Activated CD4-positive, alpha-beta memory T cell treated with anti-CD3 and anti-CD28 coated beads, Interleukin-2, amount 10 ng/mL, durations not matched to agents 7 days and 5 days (primary cell): ENCODE data around the gene DENND4C. TPM values are rescaled to one million over a fixed set of nuclear protein-coding genes. Genes with fewer than 3 reads are reported as not detected.
"Not testable (repeated sequence)": the region's sequence is repeated elsewhere in the genome, so short reads cannot be mapped to it uniquely, and the experiment has no call there.

Experiments
- CTCF ChIA-PET: fragments of 350-600 bp; sonication (Branson Sonifier 250); formaldehyde crosslinking; loops from one replicate; lab custom pipeline; 2021; ENCODE audit warnings: antibody characterized with exemption, inconsistent platforms; lab: Charles Lee
- POLR2A ChIA-PET: fragments of 350-600 bp; sonication (Branson Sonifier 250); formaldehyde crosslinking; loops from one replicate; lab custom pipeline; 2021; ENCODE audit warnings: antibody characterized with exemption; lab: Charles Lee
- DNase-seq: peaks from one replicate; pipeline ENCODE4 v3.0.0-alpha.2; 2020
- H3K27ac Mint-ChIP-seq: one replicate; pipeline ENCODE4 v1.8.0; 2021; ENCODE audit warnings: mild to moderate bottlenecking, mixed read lengths
- H3K27me3 Mint-ChIP-seq: one replicate; pipeline ENCODE4 v1.8.0; 2021; ENCODE audit warnings: mixed read lengths
- H3K36me3 Mint-ChIP-seq: one replicate; pipeline ENCODE4 v1.8.0; 2021; ENCODE audit warnings: low read depth, mixed read lengths
- H3K4me1 Mint-ChIP-seq: one replicate; pipeline ENCODE4 v1.8.0; 2021; ENCODE audit warnings: mixed read lengths
- H3K4me3 Mint-ChIP-seq: one replicate; pipeline ENCODE4 v1.8.0; 2021; ENCODE audit warnings: mild to moderate bottlenecking, mixed read lengths
- H3K9me3 Mint-ChIP-seq: one replicate; pipeline ENCODE4 v1.8.0; 2021; ENCODE audit warnings: mixed read lengths
- total RNA-seq, 2 experiments: library from RNA; stranded (reverse); gene quantifications; one replicate each; pipeline ENCODE4 v1.2.3, GENCODE V29; 2021

The DENND4C gene
- 10 to 100 TPM; 47.1 to 52.2 TPM for total RNA-seq

DNA sequence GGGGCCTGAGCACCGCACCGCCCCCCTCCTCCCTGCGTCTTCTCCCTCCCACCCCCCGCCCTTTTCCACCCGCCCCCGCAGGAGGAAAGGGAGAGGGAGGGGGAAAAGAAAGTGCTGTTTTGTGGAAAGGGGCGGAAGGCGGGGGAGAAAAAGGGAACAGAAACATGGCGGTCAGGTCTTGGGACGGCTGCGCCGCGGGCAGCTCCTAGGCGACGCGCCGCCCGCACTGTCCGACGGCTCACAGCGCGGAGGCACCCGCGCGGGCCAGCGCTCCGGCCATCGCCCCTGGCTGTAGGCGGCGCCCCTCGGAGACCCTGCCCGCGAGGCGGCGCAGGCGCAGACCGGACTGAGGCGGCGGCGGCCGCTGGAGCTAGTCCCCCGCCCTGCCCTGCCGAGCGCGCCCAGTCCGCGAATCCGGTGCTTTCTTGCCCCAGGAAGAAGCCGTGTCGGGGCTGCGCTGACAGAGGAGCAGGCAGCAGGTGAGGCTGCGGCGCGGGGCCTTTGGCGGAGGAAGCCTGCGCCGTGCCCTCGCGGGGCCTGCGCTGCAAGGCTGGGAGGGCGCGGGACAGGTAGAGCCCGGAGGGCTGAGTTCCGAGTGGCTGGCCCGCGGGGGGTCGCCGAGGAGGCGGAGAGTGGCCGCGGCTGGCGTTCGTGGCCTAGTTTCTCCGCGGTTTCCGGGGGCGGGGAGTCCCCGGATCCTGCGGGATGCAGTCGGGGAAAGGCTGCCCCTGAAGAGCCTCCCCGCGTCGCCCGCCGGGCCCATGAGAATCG, at the start of gene DENND4C:
Gene DENND4C (plus strand): TSS at position 339 of the 771 bp plus-strand sequence. CDS start 45,482 bp downstream, outside the sequence.
- Mint-ChIP-seq H3K27ac (peak within 1 kb of the TSS; percentile 64), H3K4me3 (peak within 1 kb of the TSS; percentile 75), H3K27me3 (no peaks in the 10 kb centered on the region), H3K36me3 (no peaks in the 10 kb centered on the region), H3K4me1 (peaks cover 14% of the 10 kb centered on the region), H3K9me3 (no peaks in the 10 kb centered on the region)
- POLR2A ChIA-PET, result interaction anchor here (0.7 to 5.0 kb wide), 18 partner anchors 9 to 182 kb away, joined by 3 to 72 read pairs (median 4); partner anchors contain the start of genes RPS6 and RRAGA
- CTCF ChIA-PET, result interaction anchor here (0.7 to 1.6 kb wide), 6 partner anchors 47 to 235 kb away, joined by 3 to 8 read pairs (median 4); partner anchors contain the start of gene RRAGA
- DNase-seq, result peak; percentile 86

DNA sequence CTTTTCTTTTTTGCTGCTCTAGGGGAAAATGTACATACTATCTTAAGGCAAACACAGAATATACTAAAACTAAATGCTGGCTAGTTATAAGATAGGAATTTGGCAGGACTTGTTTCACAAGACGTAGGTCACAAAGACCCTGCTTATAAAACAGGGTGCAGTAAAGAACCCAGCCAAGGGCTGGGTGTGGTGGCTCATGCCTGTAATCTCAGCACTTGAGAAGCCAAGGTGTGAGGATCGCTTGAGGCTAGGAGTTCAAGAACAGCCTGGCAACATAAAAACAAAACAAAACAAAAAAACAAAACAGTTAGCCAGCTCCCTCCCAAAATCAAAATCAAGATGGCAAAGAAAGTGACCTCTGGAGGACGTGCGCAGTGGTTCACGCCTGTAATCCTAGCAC, 49.5 kb upstream of the DENND4C start:
- Mint-ChIP-seq H3K4me3 (no peak overlapping the region), H3K36me3 (no peaks in the 10 kb centered on the region), H3K27ac (no peak overlapping the region), H3K27me3 (no peaks in the 10 kb centered on the region), H3K4me1 (peaks cover 34% of the 10 kb centered on the region), H3K9me3 (no peaks in the 10 kb centered on the region)
- ChIA-PET CTCF (interaction anchor here (0.6 to 0.7 kb wide), 2 partner anchors 30 to 131 kb away, joined by 3 read pairs; no protein-coding TSS in a partner anchor), POLR2A (interaction anchor here (1.1 to 1.5 kb wide), 2 partner anchors 50 to 199 kb away, joined by 3 to 4 read pairs; partner anchors contain the start of gene RPS6)
- DNase-seq, result no peak

DNA sequence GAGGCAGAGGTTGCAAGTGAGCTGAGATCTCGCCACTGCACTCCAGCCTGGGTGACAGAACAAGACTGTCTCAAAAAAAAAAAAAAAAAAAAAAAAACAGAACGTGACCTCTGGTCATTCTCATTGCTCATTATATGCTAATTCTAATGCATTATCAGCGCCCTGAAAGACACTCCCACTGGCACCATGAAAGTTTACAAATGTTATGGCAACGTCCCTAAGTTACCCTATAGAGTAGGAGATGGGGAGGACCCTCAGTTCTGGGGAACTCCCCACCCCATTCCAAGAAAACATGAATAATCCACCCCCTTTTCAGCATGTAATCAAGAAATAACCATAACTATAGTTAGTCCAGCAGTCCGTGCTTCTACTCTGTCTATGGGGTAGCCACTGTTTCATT, 48.9 kb upstream of the DENND4C start:
- Mint-ChIP-seq H3K36me3 (no peaks in the 10 kb centered on the region), H3K27me3 (no peaks in the 10 kb centered on the region), H3K4me3 (no peak overlapping the region)

DNA sequence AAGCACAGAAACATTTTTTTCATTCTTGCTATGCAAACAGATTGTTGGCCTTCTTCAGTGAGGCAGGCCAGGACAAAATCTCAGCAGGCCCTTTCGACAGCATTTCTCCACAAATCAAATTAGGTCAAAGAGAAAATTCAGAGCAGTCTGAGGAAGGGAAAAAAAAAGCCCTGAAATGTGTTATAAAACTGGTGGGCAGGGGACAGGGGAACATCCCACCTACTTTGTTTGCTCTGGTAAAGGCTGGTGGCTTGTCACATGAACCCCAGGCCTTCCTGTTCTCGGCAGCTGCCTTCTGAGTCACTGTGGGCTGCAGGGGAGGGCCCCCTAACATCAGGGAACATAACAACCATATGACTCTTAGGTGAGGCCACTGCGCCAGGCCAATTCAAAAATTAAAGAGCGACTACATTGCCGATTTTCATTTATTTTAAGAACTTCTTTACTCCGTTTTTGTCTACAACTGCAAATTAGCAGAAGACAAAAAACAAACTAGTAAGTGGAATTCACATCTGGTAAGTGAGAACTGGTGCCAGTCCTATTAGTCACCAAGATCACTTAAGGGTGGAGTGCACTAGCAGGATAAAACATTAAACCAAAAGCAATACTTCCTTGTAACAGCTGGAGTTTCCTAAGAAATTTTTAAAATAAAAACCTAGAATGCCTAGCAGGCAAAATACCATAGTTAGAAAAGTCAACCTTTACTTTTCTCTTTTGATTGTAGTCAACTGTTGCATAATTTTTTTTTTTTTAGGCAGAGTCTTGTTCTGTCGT, 46.2 kb upstream of the DENND4C start:
- Mint-ChIP-seq H3K4me3 (peak overlapping the region; percentile 55), H3K4me1 (peaks cover 41% of the 10 kb centered on the region), H3K27ac (peak overlapping the region; percentile 99), H3K27me3 (no peaks in the 10 kb centered on the region), H3K9me3 (no peaks in the 10 kb centered on the region), H3K36me3 (no peaks in the 10 kb centered on the region)
- peak; percentile 88 for DNase-seq
- ChIA-PET CTCF (interaction anchor here (0.8 to 2.5 kb wide), 11 partner anchors 10 to 280 kb away, joined by 3 to 17 read pairs (median 6); partner anchors contain the start of genes DENND4C and RRAGA), POLR2A (interaction anchor here (0.6 to 4.6 kb wide), 22 partner anchors 8 to 281 kb away, joined by 3 to 72 read pairs (median 4); partner anchors contain the start of genes DENND4C, HAUS6, RPS6 and RRAGA)

More for the DNA sequence above, 48.9 kb upstream of the DENND4C start:
- CTCF ChIA-PET, result interaction anchor here (0.6 to 1.5 kb wide), 2 partner anchors 30 to 131 kb away, joined by 3 read pairs; no protein-coding TSS in a partner anchor
- Mint-ChIP-seq H3K9me3 (no peaks in the 10 kb centered on the region), H3K27ac (no peak overlapping the region), H3K4me1 (peaks cover 39% of the 10 kb centered on the region)
- POLR2A ChIA-PET, result interaction anchor here (1.5 kb wide), 1 partner anchor 198 kb away, joined by 4 read pairs; the partner anchor contains the start of gene RPS6
- DNase-seq, result no peak

- Mint-ChIP-seq H3K4me3 (no peak overlapping the region), H3K9me3 (no peaks in the 10 kb centered on the region), H3K4me1 (peaks cover 41% of the 10 kb centered on the region), H3K36me3 (no peaks in the 10 kb centered on the region), H3K27ac (peak overlapping the region; percentile 99), H3K27me3 (no peaks in the 10 kb centered on the region)
- ChIA-PET CTCF (interaction anchor here (0.8 to 2.4 kb wide), 5 partner anchors 11 to 280 kb away, joined by 3 to 8 read pairs (median 5); no protein-coding TSS in a partner anchor), POLR2A (interaction anchor here (0.6 to 4.6 kb wide), 11 partner anchors 9 to 195 kb away, joined by 3 to 72 read pairs (median 7); partner anchors contain the start of genes DENND4C, HAUS6, RPS6 and RRAGA)
- DNase-seq, result no peak
Measured at GRCh38 chr9:19185191-19185590, 45.3 kb upstream of the DENND4C start.

DNA sequence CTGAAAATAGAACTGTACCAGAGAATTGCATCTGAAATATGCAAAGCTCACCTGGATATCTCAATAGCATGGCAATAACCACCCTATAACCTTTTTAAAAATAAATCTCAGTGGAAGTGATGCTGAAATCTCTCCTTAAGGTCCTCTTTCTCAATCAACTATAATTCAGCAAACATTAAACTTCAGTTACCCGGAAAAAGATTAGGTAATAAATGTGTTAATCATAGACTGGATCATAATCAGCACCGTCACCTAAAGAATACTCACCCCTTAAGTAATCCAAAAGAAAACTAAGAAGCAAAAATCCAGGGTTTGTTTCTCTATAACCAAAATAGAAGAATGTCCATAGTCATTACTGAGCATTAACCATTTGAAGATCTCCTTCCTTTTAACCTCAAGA, 44.3 kb upstream of the DENND4C start:
- peaks cover 37% of the 10 kb centered on the region for H3K4me1 Mint-ChIP-seq
- no peaks in the 10 kb centered on the region for H3K9me3 Mint-ChIP-seq
- DNase-seq, result no peak
- H3K36me3 Mint-ChIP-seq, result no peaks in the 10 kb centered on the region
- POLR2A ChIA-PET, result interaction anchor here (2.2 to 4.6 kb wide), 2 partner anchors 46 to 137 kb away, joined by 12 to 72 read pairs; partner anchors contain the start of genes DENND4C and RRAGA
- no peak overlapping the region for H3K4me3 Mint-ChIP-seq
- no peaks in the 10 kb centered on the region for H3K27me3 Mint-ChIP-seq
- peak overlapping the region; percentile 59 for H3K27ac Mint-ChIP-seq
- CTCF ChIA-PET, result interaction anchor here (0.5 to 1.5 kb wide), 3 partner anchors 12 to 82 kb away, joined by 3 to 4 read pairs (median 4); no protein-coding TSS in a partner anchor

DNA sequence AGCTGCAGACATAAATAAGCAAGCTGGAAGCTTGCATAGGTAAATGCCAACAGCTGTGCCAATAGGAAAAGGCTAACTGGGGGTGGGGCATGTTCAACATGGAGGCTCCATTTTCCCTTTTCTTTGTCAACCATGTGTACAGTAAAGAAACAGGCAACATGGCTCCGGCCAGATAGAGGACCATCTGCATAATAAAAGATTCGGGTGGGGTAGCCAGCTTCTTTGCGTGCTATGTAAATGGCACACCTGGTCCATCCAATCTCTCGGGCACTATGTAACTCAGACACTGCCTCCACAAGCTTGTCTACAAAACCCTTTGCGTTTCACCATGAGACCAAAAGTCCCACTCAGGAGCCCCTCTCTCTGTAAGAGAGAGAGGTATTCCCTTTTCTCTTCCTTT, 41.7 kb upstream of the DENND4C start:
- no peak for DNase-seq
- ChIA-PET POLR2A (interaction anchor here (1.5 kb wide), 1 partner anchor 138 kb away, joined by 6 read pairs; no protein-coding TSS in a partner anchor), CTCF (interaction anchor here (0.9 to 1.1 kb wide), 2 partner anchors 140 to 276 kb away, joined by 3 to 6 read pairs; partner anchors contain the start of gene RRAGA)
- H3K27me3 Mint-ChIP-seq, result peaks cover under 1% of the 10 kb centered on the region
- peaks cover 27% of the 10 kb centered on the region for H3K4me1 Mint-ChIP-seq
- no peak overlapping the region for H3K27ac Mint-ChIP-seq
- H3K4me3 Mint-ChIP-seq, result no peak overlapping the region
- no peaks in the 10 kb centered on the region for H3K36me3 Mint-ChIP-seq
- H3K9me3 Mint-ChIP-seq, result no peaks in the 10 kb centered on the region

DNA sequence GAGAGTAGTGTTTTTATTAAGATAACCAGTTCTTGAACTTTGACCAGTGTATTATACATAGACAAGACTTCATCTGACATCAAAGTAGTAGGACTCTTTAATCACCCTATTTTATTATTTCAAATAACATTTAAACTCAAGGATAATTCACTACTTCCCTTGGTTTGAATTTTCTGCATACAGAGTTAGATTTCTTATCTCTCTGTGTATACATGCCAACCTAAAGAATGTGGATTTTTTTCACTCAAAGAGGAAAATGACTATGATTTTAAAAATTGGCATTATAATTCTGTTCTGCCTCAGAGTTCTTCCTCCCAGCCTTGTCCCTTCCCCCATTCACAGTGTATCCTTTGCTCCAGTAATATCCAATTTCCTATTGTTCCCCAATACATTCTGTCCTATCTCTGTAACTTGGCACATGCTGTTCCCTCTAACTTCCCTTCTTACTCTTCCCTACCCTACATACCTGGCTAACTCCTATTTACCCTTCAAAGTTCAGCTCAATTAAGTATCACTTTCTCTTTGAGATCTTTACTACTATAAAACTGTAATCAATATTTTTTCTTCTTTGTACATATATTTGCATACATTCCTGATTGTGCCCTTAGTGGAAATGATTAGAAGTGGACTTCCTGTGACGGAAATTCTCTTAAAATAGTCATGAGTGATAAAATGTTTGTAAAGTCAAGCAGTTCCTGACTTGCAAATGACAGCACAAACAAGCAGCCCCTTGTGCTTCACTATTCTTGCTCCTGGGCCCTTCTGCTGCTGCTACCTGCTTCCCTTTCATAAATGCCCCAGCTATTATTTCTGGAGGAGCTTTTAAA, 38.1 kb upstream of the DENND4C start:
- ChIA-PET CTCF (no interaction called here), POLR2A (interaction anchor here (0.6 kb wide), 1 partner anchor 9 kb away, joined by 3 read pairs; no protein-coding TSS in a partner anchor)
- H3K27ac Mint-ChIP-seq, result no peak overlapping the region

GRCh38 chr9:19193029-19193324, 37.5 kb upstream of the DENND4C start:
- POLR2A ChIA-PET, result interaction anchor here (0.6 kb wide), 1 partner anchor 10 kb away, joined by 3 read pairs; no protein-coding TSS in a partner anchor
- no peak overlapping the region for H3K27ac Mint-ChIP-seq
- peaks cover 3% of the 10 kb centered on the region for H3K27me3 Mint-ChIP-seq

More for the DNA sequence above, 38.1 kb upstream of the DENND4C start:
- peaks cover 11% of the 10 kb centered on the region for H3K4me1 Mint-ChIP-seq
- H3K27me3 Mint-ChIP-seq, result peaks cover 3% of the 10 kb centered on the region
- no peak for DNase-seq
- no peak overlapping the region for H3K4me3 Mint-ChIP-seq
- no peaks in the 10 kb centered on the region for H3K36me3 Mint-ChIP-seq
- H3K9me3 Mint-ChIP-seq, result no peaks in the 10 kb centered on the region

GRCh38 chr9:19193358-19193973, 37.0 kb upstream of the DENND4C start:
- DNase-seq, POLR2A ChIA-PET, H3K27me3 Mint-ChIP-seq, CTCF ChIA-PET, H3K9me3 Mint-ChIP-seq, H3K4me3 Mint-ChIP-seq, H3K27ac Mint-ChIP-seq, H3K36me3 Mint-ChIP-seq: not testable (repeated sequence)
- peaks cover 14% of the 10 kb centered on the region for H3K4me1 Mint-ChIP-seq

More at GRCh38 chr9:19193029-19193324, 37.5 kb upstream of the DENND4C start:
- H3K9me3 Mint-ChIP-seq, result no peaks in the 10 kb centered on the region
- CTCF ChIA-PET, result no interaction called here
- no peaks in the 10 kb centered on the region for H3K36me3 Mint-ChIP-seq
- no peak overlapping the region for H3K4me3 Mint-ChIP-seq
- peaks cover 9% of the 10 kb centered on the region for H3K4me1 Mint-ChIP-seq
- DNase-seq, result no peak

GRCh38 chr9:19198406-19198805, 32.1 kb upstream of the DENND4C start:
- no peak for DNase-seq
- ChIA-PET CTCF (interaction anchor here (0.6 kb wide), 2 partner anchors 51 to 287 kb away, joined by 3 read pairs; no protein-coding TSS in a partner anchor), POLR2A (no interaction called here)
- Mint-ChIP-seq H3K9me3 (no peaks in the 10 kb centered on the region), H3K4me1 (peaks cover 18% of the 10 kb centered on the region), H3K27me3 (peaks cover 3% of the 10 kb centered on the region), H3K27ac (no peak overlapping the region), H3K36me3 (no peaks in the 10 kb centered on the region), H3K4me3 (no peak overlapping the region)
